Heart left ventricle (tissue), 16 donors: Measurements from ENCODE around the gene POLG. TPM values are rescaled to one million over a fixed set of nuclear protein-coding genes. Genes with fewer than 3 reads are reported as not detected.

Experiments
- ATAC-seq, 4 donors: fragments of 200-7000 bp; cut with Tn5 transposase; one replicate each; pipeline ENCODE4 v1.9.1; 2020 to 2022; ENCODE audit warnings: moderate library complexity in 4 of 4, mild to moderate bottlenecking in 3 of 4, moderate number of reproducible peaks in 1 of 4
- DNase-seq, 5 donors: peaks; one replicate each; pipeline ENCODE4 v3.0.0-alpha.2; 2020
- H3K27ac ChIP-seq, 12 donors: fragments of 200-600 bp; sonication (generic) in 4 of 12; one replicate each; pipeline versions ENCODE4 v1.5.0 to v1.8.0; 2016 to 2022; ENCODE audit warnings: mild to moderate bottlenecking in 2 of 12
- H3K27me3 ChIP-seq, 9 donors: fragments of 200-600 bp; sonication (generic) in 2 of 9; one replicate each; pipeline versions ENCODE4 v1.5.1 to v1.8.0; 2016 to 2022; ENCODE audit warnings: mild to moderate bottlenecking in 3 of 9
- H3K36me3 ChIP-seq, 9 donors: fragments of 200-600 bp; sonication (generic) in 2 of 9; one replicate each; pipeline versions ENCODE4 v1.5.0 to v1.8.0; 2018 to 2022; ENCODE audit warnings: mild to moderate bottlenecking in 2 of 9
- H3K4me1 ChIP-seq, 12 donors: fragments of 200-600 bp; sonication (generic) in 4 of 12; one replicate each; pipeline versions ENCODE4 v1.5.0 to v1.8.0; 2016 to 2022; ENCODE audit warnings: mild to moderate bottlenecking in 3 of 12
- H3K4me3 ChIP-seq, 12 donors: fragments of 200-600 bp; sonication (generic) in 4 of 12; one replicate each; pipeline versions ENCODE4 v1.5.0 to v1.8.0; 2017 to 2022; ENCODE audit warnings: mild to moderate bottlenecking in 9 of 12, moderate library complexity in 4 of 12
- H3K9me3 ChIP-seq, 12 donors: fragments of 200-600 bp; sonication (generic) in 4 of 12; one replicate each; pipeline versions ENCODE4 v1.5.0 to v1.8.0; 2016 to 2022; ENCODE audit warnings: mild to moderate bottlenecking in 1 of 12
- POLR2A ChIP-seq, 2 donors: fragments of 450-650 bp; IDR thresholded peaks; one replicate each; pipeline ENCODE4 v1.6.1; 2017; ENCODE audit warnings: antibody characterized with exemption in 2 of 2, mild to moderate bottlenecking in 2 of 2, moderate library complexity in 2 of 2
- WGBS, 4 donors: extraction: QIAGEN DNeasy Blood & Tissue Kit in 2 of 4; methylation state at CpG; one replicate each; pipeline versions ENCODE4 v1.1.5 to v1.1.7; 2013 to 2018; 5-methylcytosine and 5-hydroxymethylcytosine counted together
- intact Hi-C, 10 donors: fragments of 100-400 bp; cut with DNase I; formaldehyde crosslinking; loops; one replicate each; pipeline versions ENCODE4 v1.11.1 to v1.14.2; 2022
- long read RNA-seq, 3 donors: library from polyadenylated mRNA; unstranded; transcript quantifications; one replicate each; pipeline ENCODE4 v2.0.0, GENCODE V29; 2020 to 2021
- polyA plus RNA-seq, 2 donors: library from polyadenylated mRNA; stranded (reverse); fragments of 200-250 nt; gene quantifications; one replicate each; pipeline ENCODE4 v1.2.3, GENCODE V29; 2013
- total RNA-seq, 9 donors: library from RNA; depleted of rRNA in 2 of 9; stranded (reverse); fragments of >200 nt in 2 of 9; fragmentation: NEBNext Ultra II Directional in 3 of 9; extraction: Animal tissue kit (Norgen Biotek cat#: 25700) in 3 of 9; gene quantifications; one replicate each; pipeline versions ENCODE4 v1.1.0 to v1.2.4, GENCODE V29; 2016 to 2023
- TF ChIP-seq, protein P1 (sequence below), 12 donors: fragments of 200-600 bp; sonication (generic) in 4 of 12; IDR thresholded peaks; one replicate each; pipeline versions ENCODE4 v1.5.0 to v1.8.0; 2018 to 2022; ENCODE audit warnings: antibody characterized with exemption in 12 of 12, mild to moderate bottlenecking in 5 of 12
- donor health status: ischemic (EF 13 %, LVEDD 7.1; RV severe dilation, severe dysfunction).
- donor health status: healthy with polysubstance abuse.
- donor health status: DM: no; HTN: yes; CAD: no.
- donor health status: DM: no; HTN: no; CAD: no.
- donor health status: ischemic (EF 25% LVEDD 6.9; RV normal size, moderate dysfunction).
- donor health status: ischemic (EF 25% LVEDD 5.7; RV mildly dilated, moderate dysfunction).
- donor health status: healthy.
- donor health status: DM: yes; HTN: yes; CAD: no.
- donor health status: ischemic (EF 35%, LVEDD 5.7; RV mildly dilated, moderate dysfunction).
- donor health status: nonischemic (EF 11% LVEDD 7.7; RV severe dilation, severe dysfunction).
- donor health status: DM: yes; HTN: yes; CAD: no.
- donor health status: PGD.
- donor health status: ischemic (EF 29% LVEDD 5.4; RV normal size, mild dysfunction).
- donor health status: nonischemic (EF 23%, LVEDD 6.1; RV moderate dilation, normal function).

Gene POLG
- total RNA-seq (10 to 100 TPM; 32.1 to 79.8 (median 38.4) TPM), polyA plus RNA-seq (10 to 100 TPM; 32.6 to 51.5 TPM)
- long read RNA-seq, donor 1, full-length matches to known transcripts: 26 of 57 reads
- long read RNA-seq, donor 1, partial matches to known transcripts: 20 of 57 reads
- long read RNA-seq, donor 1, other reads (novel, unspliced or antisense): 11 of 57 reads
- long read RNA-seq, donor 2, full-length matches to known transcripts: 45 of 90 reads
- long read RNA-seq, donor 2, partial matches to known transcripts: 32 of 90 reads
- long read RNA-seq, donor 2, other reads (novel, unspliced or antisense): 13 of 90 reads
- long read RNA-seq, donor 3, full-length matches to known transcripts: 57 of 103 reads
- long read RNA-seq, donor 3, partial matches to known transcripts: 31 of 103 reads
- long read RNA-seq, donor 3, other reads (novel, unspliced or antisense): 15 of 103 reads

DNA sequence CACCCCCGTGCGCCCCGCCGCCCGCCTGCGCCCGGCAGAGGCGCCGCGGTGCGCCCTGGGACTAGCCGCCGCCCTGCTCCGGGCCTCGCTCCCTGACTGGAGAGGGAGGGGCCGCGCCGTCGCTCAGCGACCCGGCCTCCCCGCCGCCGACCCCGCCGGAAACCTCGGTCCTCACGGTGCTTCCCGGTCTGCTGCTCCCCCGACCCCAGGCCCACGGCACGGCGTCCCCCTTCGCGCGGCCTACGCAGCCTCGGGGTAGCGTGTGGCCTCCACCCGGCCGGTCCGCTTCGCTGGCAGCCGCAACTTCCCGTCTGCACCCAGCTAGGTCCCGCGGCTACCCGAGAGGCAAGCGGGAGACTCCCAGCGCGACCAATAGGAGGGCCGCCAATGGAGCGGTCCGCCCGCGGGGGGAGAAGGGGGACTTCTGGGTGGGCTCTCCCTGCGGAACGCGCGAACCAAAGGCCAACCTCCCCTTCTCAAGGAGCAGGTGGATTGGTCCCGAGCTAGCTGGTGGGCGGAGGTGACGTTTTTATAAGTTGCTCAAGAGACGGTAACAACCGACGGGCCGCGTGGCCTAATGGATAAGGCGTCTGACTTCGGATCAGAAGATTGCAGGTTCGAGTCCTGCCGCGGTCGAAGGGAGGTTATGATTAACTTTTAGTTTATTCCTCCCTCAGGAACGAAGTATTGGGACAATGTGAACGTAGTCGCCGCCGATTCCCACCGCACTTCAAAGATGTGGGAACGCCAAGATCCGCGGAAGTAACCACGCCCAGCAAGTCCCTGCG, at the start of gene POLG:
TSS of gene POLG (minus strand) at position 315 of the 788 bp plus-strand sequence. CDS start 1,070 bp downstream, outside the sequence.
- ATAC-seq: peak; percentile 96 to 99 (median 98)

DNA sequence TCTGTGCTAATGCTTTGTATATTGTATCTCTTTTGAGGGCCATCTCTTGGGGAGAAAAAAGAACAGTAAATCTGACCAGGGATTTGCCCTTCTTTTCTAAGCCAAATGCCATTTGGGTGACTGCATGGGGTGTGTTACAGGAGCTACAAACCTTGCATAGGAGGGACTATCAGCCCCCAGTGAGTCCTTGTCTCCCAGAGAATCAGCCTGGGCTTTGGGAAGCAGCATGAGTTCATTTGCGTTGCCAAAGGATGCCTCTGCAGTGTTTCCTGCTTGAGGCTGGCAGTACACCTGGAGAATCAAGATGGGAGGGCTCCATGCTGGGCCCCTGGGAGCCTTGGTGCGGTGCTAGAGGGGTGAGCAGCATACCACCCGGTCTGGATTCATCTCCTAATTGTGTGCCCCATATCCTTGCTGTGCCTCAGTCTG, 49.6 kb upstream of the POLG start:
- Histone ChIP-seq H3K36me3 (no peaks in the 10 kb centered on the region), H3K9me3 (no peaks in the 10 kb centered on the region), H3K4me3 (no peak overlapping the region), H3K27ac (no peak overlapping the region), H3K27me3 (peaks cover 3 to 52% (median 18%) of the 10 kb centered on the region in 9 donors), H3K4me1 (peaks cover 0 to 5% (median under 1%) of the 10 kb centered on the region in 12 donors)
- DNase-seq (no peak), ATAC-seq (no peak)
- 51 to 79% (median 65%) methylated on average over 2 to 3 of the region's 3 CpGs for WGBS, 4 donors
- no peak for TF ChIP-seq POLR2A (IDR thresholded peaks at IDR 0.05)
- TF ChIP-seq, protein P1, sequence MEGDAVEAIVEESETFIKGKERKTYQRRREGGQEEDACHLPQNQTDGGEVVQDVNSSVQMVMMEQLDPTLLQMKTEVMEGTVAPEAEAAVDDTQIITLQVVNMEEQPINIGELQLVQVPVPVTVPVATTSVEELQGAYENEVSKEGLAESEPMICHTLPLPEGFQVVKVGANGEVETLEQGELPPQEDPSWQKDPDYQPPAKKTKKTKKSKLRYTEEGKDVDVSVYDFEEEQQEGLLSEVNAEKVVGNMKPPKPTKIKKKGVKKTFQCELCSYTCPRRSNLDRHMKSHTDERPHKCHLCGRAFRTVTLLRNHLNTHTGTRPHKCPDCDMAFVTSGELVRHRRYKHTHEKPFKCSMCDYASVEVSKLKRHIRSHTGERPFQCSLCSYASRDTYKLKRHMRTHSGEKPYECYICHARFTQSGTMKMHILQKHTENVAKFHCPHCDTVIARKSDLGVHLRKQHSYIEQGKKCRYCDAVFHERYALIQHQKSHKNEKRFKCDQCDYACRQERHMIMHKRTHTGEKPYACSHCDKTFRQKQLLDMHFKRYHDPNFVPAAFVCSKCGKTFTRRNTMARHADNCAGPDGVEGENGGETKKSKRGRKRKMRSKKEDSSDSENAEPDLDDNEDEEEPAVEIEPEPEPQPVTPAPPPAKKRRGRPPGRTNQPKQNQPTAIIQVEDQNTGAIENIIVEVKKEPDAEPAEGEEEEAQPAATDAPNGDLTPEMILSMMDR (IDR thresholded peaks at IDR 0.05): no peak
- intact Hi-C loops: no loop called here

More for the DNA sequence above, at the start of gene POLG:
- Histone ChIP-seq H3K9me3 (no peaks in the 10 kb centered on the region), H3K27me3 (no peaks in the 10 kb centered on the region), H3K4me1 (peaks cover 6 to 54% (median 43%) of the 10 kb centered on the region in 12 donors), H3K4me3 (peak within 1 kb of the TSS; percentile 60 to 97 (median 82)), H3K27ac (peak within 1 kb of the TSS; percentile 21 to 98 (median 94)), H3K36me3 (peaks cover 0 to 40% (median 37%) of the 10 kb centered on the region in 9 donors)
- DNase-seq: peak; percentile 99
- peak; percentile 73 to 96 for TF ChIP-seq POLR2A (IDR thresholded peaks at IDR 0.05)
- TF ChIP-seq, protein P1 (IDR thresholded peaks at IDR 0.05): peak in 1 of 12 donors; percentile 13
- intact Hi-C loops: loop anchor here in 2 of 10 donors (10.0 kb wide), 2 partner anchors 240 to 420 kb away; partner anchors contain the start of genes MFGE8 (in 1 of the 2) and TICRR (in 1 of the 2)
- WGBS, 4 donors: 0 to 1% (median 0%) methylated on average over 40 to 85 of the region's 85 CpGs

DNA sequence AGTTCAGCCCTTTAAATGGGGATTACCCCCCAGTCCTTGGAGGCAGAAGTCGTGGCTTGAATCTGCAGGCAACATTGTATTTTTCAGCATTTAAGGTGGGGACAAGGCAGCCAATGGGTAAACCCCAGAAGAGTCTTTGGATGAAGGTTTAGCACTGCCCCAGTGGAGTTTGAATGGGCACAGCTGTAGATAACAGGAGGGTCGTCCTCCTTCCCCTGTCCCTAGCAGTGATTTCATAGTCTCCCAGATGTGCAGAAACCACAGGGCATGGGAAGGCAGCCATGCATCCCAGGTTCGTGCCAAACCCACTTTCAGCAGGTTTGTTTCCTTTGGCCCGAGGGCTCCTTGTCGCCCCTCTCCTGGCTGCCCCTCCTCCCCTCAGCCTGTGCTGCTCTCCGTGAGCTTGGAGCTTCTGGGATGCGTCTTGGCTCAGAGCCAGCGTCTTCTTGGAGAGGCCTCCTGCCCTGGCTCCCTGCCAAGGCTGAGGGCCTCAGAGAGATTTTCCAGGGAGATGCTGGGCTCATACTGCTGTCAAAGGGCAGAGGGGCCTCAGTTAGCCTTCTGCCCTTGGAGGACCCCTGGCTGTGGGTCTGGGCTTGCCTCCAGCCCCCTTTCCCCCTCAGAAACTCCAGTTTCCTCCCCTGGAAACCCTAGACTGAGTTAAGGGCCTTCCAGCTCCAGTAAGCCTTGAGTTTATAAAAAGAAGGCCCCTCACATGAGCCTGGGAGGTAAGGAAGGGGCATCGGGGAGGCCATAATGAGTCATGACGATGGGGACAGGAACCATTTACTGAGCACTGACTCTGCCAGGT, 48.9 kb upstream of the POLG start:
- TF ChIP-seq POLR2A (IDR thresholded peaks at IDR 0.05): no peak
- TF ChIP-seq, protein P1 (IDR thresholded peaks at IDR 0.05): no peak
- Histone ChIP-seq H3K9me3 (no peaks in the 10 kb centered on the region), H3K4me1 (peaks cover 0 to 11% (median 6%) of the 10 kb centered on the region in 12 donors), H3K27me3 (peaks cover 9 to 57% (median 24%) of the 10 kb centered on the region in 9 donors), H3K27ac (no peak overlapping the region), H3K36me3 (no peaks in the 10 kb centered on the region), H3K4me3 (no peak overlapping the region)
- ATAC-seq (no peak), DNase-seq (peak in 4 of 5 donors; percentile 54 to 72 (median 61))
- WGBS, 4 donors: 15 to 29% (median 22%) methylated on average over 10 of the region's 10 CpGs
- intact Hi-C loops: no loop called here
